GM12875 (cell line): Measurements from ENCODE around the gene PDZK1.
"Not testable (repeated sequence)": the region's sequence is repeated elsewhere in the genome, so short reads cannot be mapped to it uniquely, and the experiment has no call there.

ENCODE experiments used
- H3K4me3 ChIP-seq: one replicate; pipeline ENCODE4 v1.5.1; 2011; ENCODE audit warnings: low read depth, low read length, control low read depth
- TF ChIP-seq, protein P1 (sequence below): IDR thresholded peaks from 2 replicates; pipeline ENCODE4 v1.5.1; 2011; ENCODE audit warnings: low read depth, mild to moderate bottlenecking, control low read depth, inconsistent platforms, low read length, moderate library complexity, borderline replicate concordance; ENCODE audit not compliant: insufficient read depth

The PDZK1 gene

DNA sequence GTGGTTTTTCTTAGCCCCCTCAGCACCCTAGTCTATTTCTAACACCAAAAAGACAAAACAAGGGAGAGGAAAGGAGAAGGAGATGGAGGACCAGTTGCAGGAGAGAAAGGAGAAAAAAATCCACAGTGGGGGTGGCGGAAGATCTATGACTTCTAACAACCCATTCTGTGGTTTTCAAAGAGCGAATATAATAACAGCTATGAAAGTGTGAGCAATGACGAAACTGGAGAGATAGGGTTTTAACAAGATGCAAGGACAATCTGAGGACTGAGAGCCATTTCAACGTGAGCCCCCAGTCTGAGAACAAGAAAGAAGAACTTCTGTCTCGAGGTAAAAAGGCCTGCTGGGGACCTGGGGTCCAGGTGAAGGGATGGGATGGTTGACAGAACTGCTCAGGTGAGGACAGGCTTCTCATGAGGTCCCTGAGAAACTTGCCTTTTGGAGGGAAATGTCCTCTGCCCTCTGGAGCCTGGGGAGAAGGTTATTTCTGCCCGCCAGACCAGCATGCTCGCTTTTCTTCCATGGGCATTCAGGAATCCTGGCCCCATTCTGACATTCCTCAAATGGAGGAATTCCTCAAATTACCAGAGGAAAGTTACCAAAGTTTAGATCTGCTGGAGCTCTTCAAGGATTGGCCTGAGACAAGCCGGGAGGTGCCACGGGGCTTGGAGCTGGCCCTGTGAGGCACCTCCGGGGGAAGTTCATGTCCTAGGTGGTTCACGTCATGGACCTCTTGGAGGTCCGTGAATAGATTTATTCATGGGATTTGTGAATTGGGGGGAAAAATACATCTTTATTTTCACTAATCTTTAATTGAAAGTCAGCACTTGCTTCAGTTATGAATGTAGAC, 12.3 kb upstream of the PDZK1 start, which contains the start of gene CD160:
TSS of gene CD160 (plus strand) at position 270 of the 850 bp plus-strand sequence. CDS start 8,829 bp downstream, outside the sequence.
- TF ChIP-seq, protein P1, sequence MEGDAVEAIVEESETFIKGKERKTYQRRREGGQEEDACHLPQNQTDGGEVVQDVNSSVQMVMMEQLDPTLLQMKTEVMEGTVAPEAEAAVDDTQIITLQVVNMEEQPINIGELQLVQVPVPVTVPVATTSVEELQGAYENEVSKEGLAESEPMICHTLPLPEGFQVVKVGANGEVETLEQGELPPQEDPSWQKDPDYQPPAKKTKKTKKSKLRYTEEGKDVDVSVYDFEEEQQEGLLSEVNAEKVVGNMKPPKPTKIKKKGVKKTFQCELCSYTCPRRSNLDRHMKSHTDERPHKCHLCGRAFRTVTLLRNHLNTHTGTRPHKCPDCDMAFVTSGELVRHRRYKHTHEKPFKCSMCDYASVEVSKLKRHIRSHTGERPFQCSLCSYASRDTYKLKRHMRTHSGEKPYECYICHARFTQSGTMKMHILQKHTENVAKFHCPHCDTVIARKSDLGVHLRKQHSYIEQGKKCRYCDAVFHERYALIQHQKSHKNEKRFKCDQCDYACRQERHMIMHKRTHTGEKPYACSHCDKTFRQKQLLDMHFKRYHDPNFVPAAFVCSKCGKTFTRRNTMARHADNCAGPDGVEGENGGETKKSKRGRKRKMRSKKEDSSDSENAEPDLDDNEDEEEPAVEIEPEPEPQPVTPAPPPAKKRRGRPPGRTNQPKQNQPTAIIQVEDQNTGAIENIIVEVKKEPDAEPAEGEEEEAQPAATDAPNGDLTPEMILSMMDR, result no peak

DNA sequence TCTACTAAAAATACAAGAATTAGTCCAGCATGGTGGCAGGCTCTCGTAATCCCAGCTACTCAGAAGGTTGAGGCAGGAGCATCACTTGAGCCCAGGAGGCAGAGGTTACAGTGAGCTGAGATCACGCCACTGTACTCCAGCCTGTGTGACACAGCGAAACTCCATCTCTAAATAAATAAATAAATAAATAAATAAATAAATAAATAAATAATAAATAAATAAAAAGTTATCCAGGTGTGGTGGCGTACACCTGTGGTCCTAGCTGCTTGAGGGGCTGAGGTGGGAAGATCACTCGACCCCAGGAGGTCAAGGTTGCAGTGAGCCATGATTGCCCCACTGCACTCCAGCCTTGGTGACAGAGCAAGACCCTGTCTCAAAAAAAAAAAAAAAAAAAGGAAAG, 11.3 kb upstream of the PDZK1 start:
- H3K4me3 ChIP-seq, result not testable (repeated sequence)

More for the DNA sequence above, 12.3 kb upstream of the PDZK1 start, which contains the start of gene CD160:
- no peak within 1 kb of the TSS for H3K4me3 ChIP-seq

DNA sequence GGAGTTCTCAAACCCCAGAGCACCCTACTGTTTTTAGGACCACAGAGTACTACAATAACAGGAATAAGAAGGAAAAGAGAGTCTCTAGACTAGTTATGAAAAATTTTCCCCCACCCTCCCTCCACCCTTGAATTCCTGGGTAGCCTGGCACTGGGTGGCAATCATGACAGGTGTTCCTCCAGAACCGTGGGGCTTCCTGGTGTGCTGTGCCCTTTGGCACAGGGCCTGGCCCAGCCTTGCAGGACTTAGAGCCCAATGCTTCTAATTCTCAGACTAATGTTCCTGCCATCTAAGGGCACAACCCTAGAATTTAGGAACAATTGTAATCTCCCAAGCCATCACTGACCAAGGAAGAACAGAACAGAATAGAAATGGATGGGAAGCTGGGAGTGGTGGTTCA, 10.7 kb upstream of the PDZK1 start:
- TF ChIP-seq, protein P1, result no peak
- no peak overlapping the region for H3K4me3 ChIP-seq

DNA sequence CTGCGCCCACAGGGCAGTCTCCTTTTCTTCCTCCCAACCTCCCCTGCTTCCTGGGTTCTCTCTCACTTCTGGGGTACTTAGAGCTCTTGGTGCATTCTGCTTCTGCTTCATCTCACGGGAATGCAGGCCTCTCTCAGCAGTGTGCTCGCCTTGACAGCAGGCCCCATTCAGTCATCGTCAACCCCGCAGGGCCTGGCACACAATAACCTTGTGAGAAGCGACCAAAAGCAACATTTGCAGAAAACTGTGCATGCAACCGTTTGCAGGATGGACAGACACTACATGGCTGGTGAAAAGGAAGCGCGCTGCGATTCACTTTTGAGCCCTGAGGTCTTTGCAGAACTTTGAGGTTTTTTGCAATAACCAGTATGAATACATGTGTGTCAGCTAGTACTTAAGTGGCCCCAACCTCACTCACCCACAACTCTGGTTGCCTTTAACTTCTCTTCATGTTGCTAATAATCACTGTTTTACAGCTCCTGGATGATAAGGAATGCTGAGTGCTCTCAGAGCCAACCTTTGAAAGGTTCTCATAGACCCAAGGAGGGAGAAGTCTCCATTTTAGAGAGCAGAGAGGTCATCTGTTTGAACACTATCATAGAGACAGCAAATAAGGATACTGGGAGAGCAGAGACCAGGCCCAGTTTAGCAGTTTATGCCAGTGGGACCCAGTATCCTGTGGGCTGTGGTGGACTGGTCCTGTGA, 9.6 kb upstream of the PDZK1 start:
- H3K4me3 ChIP-seq, result no peak overlapping the region
- TF ChIP-seq, protein P1, result no peak

DNA sequence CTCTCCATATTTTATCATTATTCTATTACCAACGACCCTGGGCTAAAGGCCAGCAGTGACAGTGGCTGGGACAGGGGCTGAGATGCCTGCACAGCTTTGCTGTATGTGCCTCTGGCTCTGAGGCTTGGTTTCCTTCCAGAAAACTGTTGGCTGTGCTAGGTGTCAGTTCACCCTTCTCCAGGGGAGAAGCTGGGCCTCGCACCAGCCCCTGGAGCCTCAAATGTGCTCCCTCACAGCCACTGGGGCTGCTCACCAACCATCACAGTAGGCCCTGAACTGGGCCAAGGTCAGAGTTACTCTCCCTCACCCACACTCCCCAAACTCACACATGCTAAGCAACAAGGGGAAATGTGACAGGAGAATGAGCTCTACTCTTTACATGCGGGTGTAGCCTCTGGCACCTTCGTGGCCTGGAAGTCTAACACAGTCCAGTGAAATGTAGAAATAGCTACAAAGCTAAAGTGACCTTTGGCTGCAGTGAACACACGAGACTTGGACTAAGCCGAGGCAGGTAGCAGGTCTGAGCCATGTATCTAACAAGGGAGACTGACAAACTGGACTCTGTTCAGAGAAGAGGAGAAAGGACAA, 7.5 kb upstream of the PDZK1 start:
- TF ChIP-seq, protein P1, result no peak
- H3K4me3 ChIP-seq, result no peak overlapping the region

DNA sequence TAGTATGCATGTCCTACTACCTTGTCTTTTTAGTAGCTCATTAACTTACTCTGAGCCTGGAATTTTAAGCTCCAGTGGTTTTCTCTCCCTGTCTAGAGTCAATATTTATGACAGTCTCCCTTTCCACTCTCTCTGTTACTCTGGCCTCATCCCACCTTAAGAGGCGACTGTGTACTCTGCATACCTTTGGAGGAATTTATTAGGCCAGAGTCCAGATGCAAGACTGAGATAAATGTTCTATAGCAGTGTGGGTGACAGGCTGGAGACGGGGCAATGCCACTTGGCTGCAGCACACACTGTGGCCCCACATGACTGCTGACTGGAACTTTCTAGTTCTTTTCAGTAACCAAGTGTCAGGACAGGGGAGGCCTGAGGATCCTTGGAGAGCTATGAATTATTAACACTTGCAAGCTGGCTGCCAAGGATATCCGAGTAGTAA, 4.1 kb upstream of the PDZK1 start:
- no peak overlapping the region for H3K4me3 ChIP-seq
- TF ChIP-seq, protein P1, result no peak

DNA sequence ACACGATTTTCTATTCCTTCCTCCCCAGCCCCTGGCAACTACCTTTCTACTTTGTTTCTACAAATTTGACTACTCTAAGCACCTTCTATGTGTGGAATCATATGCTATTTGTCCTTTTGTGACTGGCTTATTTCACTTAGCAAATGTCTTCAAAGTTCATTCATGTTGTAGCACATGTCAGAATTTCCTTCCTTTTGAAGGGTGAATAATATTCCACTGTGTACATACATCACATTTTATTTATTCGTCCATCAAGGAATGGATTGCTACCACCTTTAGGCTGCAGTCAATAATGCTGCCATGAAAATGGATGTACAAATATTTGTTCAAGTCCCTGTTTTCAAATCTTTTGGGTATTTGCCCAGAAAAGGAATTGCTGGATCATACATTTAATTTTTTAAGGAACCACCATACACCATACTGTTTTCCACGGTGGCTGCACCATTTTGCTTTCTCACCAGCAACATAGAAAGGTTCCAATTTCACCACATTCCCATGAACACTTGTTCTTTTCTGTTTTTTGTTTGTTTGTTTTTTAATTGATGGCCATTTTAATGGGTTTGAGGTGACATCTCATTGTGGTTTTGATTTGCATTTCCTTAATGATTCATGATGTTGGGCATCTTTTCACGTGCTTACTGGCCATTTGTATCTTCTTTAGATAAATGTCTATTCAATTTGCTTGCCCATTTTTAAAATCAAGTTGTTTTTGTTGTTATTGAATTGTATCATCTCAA, 3.3 kb upstream of the PDZK1 start:
- TF ChIP-seq, protein P1, result no peak
- no peak overlapping the region for H3K4me3 ChIP-seq
